ENCODE data around the gene ELAPOR1.

GRCh38 chr1:109114342-109114674 lies 393 bp downstream of the ELAPOR1 start:
- no peak for TF ChIP-seq SMC3 (conservative IDR thresholded peaks at IDR 0.05; ENCODE audit: poor library complexity)
- no peak for TF ChIP-seq CTCF (IDR thresholded peaks at IDR 0.05; ENCODE audit: poor library complexity, severe bottlenecking)
- TF ChIP-seq MXI1 (conservative IDR thresholded peaks at IDR 0.05; ENCODE audit: poor library complexity, severe bottlenecking): no peak
- no peak for TF ChIP-seq RAD21 (conservative IDR thresholded peaks at IDR 0.05)
- TF ChIP-seq EZH2 (IDR thresholded peaks at IDR 0.05; ENCODE audit: borderline replicate concordance, insufficient read depth, low read length, poor library complexity, severe bottlenecking): no peak
- TF ChIP-seq TAF1 (IDR thresholded peaks at IDR 0.05; ENCODE audit: low read depth): no peak
- TF ChIP-seq POLR2AphosphoS5 (IDR thresholded peaks at IDR 0.05): no peak
- no peak for TF ChIP-seq EP300 (conservative IDR thresholded peaks at IDR 0.05; ENCODE audit: poor library complexity, severe bottlenecking)

Measured in neural cell (in vitro differentiated cells).